NAMALWA (cell line): Measurements from ENCODE around the gene CHMP1A.
"Not testable (repeated sequence)": the region's sequence is repeated elsewhere in the genome, so short reads cannot be mapped to it uniquely, and the experiment has no call there.

ENCODE experiments used
- DNase-seq: peaks from one replicate; pipeline ENCODE4 v3.0.0-alpha.2; 2015; ENCODE audit warnings: low spot score

CHMP1A gene

DNA sequence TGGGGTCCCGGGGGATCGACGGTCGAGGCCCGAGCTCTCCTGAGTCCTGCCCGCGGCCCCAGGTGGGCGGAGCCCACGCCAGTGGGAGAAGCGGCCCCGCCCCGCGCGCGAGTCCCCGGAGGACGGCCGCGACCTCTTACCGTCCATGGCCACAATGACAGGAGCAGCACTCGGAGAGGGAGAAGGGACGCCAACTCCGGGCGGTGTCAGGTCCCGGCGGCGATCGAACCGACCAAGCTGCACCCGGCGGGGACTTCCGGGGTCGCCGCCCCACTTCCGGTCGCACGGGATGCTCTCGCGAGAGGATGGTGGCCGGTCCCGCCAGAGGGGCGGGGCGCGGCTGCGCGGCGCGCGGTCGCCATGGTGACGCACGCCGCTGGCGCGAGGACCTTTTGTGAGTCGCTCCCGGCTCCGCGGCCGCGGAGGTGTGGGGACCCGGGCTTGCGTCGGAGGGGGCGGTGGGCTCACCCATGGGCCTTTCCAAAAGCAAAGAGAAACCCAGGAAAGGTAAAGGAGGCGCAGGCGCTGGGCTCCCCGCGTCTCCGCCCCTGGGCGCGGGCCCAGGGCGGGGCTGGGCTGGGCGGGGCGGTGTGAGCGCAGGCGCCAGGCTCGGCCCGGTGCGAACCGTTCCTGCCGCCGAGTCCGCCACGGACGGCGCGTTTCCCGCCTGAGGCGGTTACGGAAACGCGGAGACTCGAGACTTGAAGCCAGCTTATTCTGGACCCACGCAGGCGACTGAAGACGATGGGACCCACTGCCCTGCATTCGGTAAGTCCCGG is at the start of gene CHMP1A, which contains the start of gene SPATA33:
CHMP1A (minus strand) TSS at position 267 of the 779 bp plus-strand sequence; CDS start at position 147, 120 bp downstream.
SPATA33 (plus strand) TSS at position 395 of the 779 bp plus-strand sequence; CDS start at position 471, 76 bp downstream.
- DNase-seq: peak; percentile 93

DNA sequence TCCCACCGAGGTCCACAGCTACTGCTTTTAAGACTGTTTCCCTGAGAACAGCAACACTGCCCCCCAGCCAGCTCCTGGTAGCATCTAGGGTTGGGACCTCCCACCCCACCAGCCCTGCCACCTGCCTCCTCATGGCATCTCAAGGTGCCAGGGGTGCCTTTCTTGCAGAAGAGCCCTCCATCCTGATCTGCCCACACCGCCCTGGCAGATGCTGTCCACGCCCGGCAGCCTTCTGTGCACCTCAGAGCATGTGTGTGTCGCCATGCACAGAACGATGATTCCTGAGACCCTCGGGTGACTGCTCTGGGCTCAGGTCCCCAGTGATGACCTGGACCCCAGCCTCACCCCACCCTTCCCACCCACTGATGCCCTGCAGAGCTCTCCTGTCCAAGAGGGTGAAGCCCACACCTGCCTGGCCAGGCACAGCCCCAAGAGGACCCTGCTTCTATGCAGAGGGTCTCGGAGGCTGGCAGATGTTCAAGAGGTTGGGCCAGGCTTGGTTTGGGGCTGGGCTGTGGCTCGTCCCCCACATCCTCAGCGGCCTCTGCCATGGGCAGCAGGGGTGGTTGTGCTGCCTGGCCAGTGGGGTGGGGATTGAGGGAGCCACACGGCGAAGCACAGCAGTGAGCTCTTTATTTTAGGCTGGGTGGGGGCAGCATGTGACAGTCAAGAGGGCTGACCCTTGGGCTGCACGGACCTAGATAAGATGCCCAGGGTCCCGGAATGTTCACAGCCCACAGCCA is 49.2 kb upstream of the CHMP1A start:
- no peak for DNase-seq

DNA sequence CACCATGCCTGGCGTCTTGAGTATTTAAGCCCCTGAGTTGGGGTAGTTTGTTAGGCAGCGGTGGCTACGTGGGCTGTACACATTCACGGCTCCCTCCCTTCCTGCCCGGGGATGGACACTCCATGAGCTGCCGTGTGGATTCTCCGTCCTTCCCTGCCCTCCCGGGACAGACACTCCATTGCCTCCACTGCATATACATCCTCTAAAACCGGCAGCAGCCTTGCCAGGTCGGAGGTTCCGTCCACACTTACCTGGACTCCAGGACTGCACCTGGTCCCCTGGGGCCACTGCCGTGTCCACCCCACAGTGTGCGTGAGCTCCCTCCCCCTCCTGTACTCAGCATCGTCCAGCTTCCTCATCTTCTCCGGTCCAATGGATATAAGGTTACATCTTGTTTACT is 47.5 kb upstream of the CHMP1A start:
- DNase-seq: no peak

DNA sequence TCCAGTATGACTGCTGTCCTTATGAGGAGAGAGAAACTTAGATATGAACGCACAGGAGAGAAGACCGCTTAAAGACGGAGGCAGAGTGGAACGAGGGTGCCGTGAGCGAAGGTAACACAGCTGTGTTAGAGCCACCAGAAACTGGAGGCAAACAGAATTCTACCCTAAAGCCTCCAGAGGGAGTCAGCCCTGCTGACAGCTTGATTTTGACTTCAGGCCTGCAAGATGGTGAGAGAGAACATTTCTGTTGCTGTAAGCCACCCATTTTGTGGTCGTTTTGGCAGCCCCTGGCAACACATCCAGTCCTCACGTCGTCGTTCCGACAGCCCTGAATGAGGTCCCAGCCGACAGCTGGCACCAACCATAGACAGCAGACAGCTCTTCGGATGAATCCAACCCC is 46.8 kb upstream of the CHMP1A start:
- peak; percentile 51 for DNase-seq

DNA sequence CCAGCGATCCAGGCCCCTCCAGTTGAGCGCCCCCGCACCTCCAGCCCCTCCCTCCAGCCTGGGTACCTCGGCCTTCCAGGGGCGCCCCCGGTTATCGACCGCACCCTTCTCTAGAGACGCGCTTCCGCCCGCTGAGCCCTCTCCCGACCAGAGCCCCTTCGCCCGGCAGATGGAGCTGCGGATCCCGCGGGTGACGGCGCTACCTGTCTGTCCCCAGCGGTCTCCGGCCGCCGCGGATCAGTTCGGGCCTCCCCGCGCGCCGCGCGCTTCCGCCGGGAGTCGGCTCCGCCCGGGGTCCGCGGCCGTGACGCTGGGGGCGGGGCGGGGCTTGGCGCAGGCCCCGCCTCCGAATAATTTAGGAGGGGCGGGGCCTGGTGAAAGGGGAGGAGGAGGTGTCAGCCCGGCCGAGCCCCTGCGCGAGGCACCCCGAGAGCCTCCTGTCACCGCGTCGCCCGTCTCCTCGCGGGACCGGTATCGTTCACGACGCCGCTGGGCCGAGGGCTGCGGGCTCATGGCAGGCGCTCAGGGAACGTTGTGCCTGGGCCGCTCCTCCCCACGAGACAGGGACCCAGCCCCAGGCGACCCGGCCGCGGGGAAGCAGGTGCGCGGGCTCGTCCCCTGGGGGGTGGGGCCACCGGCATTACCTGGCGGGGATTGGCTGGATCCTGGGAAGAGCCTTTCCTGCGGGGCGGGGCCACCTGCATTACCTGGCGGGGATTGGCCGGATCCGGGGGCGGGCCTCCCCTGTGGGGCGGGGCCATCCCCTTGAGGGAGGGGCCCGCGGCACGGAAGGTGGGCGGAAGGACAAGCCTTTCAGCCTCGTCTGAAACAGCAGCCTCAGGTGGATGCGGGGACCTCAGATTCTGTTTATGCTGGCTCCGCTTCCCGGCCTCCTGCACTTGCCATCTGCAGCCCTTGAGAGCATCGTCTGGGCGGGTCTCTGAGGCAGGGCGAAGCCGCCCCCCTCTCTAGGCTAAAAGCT is 44.2 kb upstream of the CHMP1A start, which contains the start of gene SPATA2L:
SPATA2L (minus strand) TSS at position 281 of the 982 bp plus-strand sequence. CDS start 473 bp downstream, outside the sequence.
- peak; percentile 97 for DNase-seq

DNA sequence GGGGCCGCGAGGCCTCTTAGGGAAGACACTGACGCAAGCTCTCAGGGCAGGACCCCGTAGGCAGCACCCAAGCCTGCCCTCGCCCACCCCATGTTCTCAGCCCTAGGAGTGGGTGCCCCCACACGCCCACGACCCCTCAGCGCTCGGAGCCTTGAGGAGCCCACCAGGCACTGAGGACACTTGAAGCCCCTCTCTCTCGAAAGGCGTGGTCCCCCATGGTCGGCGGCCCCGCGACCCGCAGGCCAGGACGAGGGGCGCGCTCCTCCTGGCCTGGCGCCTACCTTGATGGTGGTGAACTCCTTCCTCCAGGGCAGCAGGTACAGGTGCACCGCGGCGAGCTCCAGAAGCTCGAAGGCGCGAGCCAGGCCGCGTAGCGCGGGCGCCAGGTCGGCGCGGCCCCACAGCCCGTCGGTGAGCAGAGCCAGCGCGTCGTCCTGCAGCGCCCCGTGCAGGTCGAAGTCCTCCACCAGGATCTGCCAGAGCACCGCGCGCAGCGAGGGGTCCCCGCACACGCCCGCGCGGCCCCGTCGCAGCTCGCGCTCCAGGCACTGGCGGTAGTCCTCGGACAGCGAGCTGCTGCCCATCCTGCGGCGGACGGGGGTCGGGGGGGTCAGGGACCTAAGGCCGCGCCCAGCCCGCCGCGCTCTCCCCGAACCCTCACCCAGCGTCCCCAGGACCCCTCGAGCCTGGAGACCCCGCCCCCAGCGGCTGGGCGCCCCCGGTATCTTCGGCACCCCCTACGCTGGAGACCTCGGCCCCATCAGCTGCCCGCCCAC is 43.3 kb upstream of the CHMP1A start:
- DNase-seq: no peak

DNA sequence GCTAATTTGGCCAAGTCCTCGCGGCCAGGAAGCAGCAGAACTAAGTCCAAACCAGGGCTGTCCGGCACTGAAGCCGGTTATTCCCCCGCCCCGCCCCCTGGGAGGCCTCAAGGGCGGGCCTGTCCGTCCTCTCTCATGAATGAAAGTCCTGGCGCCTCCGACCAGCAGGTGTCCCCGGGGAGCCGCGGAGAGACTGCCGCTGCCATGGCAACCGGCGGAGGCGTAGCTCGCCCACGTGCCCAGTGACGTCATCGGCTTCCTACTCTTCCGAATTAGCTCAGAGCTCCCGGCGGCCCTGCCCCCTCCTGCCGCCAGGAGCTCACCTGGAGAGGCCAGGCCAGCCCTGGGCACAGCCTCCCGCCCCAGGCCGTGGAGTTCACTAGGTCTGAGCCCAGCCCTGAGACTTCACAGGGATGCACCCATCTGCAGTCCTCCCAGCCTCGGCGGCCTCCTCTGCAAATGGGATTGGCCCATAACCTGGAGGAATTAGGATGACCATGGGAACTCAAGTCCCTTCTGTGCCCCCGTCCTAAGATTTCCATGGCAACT is 42.7 kb upstream of the CHMP1A start:
- DNase-seq: peak; percentile 97

DNA sequence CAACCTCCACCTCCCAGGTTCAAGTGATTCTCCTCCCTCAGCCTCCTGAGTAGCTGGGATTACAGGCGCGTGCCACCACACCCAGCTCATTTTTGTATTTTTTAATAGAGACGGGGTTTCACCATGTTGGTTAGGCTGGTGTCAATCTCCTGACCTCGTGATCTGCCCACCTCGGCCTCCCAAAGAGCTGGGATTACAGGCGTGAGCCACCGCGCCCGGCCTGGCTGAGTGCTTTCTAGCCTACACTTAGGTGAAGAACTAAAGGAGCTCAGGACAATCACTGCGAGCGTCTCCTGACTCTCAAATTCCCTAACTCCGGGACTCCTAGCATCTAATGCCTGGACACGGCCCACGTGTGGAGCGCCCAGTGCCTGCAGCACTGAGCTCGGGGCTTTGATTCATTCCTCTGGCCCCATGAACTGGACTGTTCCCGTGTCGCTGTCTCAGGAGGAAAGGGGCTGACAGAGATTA is 42.2 kb upstream of the CHMP1A start:
- DNase-seq: not testable (repeated sequence)

DNA sequence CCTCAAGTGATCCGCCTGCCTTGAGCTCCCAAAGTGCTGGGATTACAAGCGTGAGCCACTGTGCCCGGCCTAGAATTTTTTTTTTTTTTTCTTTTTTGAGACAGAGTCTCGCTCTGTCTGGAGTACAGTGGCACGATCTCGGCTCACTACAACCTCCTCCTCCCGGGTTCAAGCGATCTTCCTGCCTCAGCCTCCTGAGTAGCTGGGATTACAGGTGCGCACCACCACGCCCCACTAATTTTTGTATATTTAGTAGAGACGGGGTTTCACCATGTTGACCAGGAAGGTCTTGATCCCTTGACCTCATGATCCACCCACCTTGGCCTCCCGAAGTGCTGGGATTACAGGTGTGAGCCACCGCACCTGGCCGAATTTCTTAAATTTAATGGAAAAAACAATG is 41.2 kb upstream of the CHMP1A start:
- not testable (repeated sequence) for DNase-seq

DNA sequence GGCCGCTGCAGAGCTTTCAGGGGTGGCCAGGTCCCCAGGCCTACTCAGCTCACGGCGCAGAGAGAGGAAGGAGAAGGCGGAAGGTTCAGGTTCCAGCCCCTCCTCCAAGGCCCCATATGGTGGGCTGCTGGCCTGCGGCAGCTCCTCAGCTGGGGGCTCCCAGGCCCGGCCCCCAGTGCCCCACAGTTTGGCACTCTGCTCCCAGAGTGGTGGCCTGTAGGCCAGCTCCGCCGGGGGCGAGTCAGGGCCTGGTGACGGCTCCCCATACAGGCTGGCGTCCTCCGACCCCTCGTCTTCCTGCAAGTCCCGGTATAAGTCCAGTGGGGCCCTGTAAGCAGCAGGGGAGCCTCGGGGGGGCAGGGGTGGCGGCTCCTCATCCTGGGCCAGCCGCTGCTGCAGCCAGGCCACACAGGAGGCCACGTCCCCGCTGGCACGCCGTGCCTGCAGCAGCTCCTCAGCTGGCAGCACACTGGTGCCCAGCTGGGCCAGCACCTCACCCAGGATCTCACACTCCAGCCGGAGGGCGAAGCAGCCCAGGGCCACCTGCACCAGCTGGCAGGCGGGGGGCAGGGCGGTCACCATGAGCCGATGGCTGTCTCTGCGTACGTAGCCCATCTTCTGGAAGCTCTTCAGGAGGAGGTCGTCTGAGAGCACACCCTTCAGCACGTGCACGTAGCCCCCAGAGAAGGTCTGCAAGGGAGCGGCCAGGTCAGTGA is 40.3 kb upstream of the CHMP1A start:
- no peak for DNase-seq

DNA sequence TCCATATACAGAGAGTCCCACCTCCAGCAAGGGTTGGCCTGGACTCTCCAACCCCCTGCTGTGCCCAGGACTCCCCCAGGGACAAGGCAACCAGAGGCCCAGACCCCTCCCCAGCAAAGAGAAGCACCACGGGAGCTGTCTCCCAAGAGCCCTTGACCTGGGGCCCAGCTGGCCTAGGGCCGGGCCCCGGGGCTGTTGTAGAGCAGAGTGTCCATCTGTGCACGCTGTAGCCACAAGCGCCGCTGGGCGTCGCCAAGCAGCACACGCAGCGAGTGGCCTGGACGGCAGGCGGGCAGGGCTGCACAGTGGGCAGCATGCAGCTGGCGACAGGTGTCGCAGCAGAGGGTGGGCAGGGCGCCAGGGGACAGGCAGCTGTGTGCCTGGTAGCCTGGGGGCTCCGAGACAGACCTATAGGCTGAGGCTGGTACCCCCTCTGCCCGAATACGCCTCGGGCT is 39.7 kb upstream of the CHMP1A start:
- no peak for DNase-seq

DNA sequence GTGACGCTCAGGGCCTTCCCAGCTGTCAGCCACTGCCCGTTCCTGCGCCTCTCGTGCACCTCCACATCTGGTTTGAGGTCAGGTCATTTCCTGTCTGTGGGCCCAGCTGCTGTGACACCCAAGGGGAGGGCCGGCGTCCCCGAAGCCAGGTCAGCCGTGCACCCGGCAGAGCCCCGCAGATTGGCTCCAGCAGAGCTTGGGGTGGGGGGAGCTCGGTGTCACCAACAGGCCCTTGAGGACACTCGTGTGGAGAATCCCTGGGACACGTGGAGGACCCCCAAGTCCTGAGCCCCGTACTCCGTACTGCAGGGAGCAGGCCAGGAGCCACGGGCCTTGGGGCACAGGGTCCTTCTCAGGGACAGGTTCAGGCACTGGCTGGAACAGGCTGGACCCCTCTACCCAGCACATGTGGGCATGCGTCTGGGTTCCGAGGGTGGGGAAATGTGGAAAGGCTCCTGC is 39.2 kb upstream of the CHMP1A start:
- peak; percentile 72 for DNase-seq

DNA sequence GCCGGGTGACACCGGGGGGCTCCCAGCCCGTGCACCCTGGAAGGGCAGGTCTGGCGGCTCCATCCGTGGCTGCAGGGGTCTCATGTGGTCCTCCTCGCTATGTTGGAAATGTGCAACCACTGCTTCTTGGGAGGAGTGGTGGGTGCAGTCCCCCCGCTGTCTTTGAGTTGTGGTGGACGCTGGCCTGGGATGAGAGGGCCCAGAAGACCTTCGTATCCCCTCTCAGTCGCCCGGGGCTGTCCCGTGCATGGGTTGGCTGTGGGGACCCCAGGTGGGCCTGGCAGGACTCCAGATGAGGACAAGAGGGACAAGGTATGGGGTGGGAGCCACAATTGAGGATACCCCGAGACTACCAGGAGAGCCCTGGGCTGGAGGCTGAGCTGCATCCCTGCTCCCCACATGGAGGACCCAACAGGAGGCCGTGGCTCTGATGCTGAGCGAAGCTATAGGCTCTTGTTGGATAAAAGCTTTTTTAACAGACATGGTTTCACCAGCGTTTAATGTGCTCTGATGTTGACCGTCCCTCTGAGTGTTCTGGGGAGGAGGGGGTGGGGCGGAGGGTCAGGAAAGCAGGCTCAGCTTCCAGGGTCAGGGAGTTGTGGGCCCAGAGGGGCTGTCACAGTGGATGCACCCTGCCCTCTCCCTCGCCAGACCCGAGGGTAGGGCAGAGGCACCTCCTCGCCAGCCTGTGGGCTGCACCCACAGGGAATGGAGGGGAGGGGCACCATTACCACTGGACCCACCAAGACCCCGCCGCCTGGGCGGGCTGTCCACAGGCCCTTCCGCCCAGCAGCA is 38.6 kb upstream of the CHMP1A start:
- DNase-seq: no peak

DNA sequence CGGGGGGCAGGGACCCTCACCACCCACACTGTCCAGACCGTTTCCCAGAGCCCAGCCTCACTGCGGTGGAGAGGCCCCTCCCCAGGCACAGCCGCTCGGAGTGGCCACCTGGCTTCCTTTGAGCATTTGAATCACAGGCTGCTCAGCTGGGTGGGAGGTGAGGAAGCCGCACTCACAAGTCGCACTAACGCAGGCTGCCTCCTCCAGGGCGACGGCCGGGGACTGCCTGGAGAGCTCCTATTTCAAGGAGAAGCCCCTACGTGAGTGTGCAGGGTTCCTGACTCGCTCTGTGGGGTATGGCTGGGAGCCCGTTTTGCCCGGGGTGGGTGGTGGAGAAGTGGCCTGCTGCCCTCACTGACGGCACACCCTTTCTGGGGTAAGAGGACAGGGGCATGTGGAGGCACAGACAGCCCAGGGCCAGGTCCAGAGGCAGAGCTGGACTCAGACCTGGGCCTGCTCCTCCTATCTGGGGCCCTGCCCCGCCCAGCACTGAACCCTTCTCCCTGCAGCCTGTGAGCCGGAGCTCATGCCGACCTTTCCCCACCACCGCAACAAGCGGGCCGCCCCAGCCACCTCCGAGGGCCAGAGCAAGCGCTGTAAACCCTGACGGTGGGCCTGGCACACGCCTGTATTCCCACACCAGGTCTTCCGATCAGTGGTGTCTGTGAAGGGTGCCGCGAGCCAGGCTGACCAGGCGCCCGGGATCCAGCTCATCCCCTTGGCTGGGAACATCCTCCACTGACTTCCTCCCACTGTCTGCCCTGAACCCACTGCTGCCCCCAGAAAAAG is 37.8 kb upstream of the CHMP1A start:
- DNase-seq: no peak

DNA sequence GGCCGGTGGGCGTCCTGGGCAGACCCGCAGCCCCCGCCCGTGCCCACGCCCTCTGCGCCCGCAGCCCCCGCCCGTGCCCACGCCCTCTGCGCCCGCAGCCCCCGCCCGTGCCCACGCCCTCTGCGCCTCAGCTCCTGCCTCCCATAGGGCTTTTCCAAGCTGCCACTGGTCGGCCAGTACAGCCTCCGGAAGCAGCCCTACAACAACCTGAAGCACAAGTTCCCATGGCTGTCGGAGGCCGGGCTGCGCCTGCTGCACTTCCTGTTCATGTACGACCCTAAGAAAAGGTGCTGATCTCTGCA is 37.2 kb upstream of the CHMP1A start:
- not testable (repeated sequence) for DNase-seq

DNA sequence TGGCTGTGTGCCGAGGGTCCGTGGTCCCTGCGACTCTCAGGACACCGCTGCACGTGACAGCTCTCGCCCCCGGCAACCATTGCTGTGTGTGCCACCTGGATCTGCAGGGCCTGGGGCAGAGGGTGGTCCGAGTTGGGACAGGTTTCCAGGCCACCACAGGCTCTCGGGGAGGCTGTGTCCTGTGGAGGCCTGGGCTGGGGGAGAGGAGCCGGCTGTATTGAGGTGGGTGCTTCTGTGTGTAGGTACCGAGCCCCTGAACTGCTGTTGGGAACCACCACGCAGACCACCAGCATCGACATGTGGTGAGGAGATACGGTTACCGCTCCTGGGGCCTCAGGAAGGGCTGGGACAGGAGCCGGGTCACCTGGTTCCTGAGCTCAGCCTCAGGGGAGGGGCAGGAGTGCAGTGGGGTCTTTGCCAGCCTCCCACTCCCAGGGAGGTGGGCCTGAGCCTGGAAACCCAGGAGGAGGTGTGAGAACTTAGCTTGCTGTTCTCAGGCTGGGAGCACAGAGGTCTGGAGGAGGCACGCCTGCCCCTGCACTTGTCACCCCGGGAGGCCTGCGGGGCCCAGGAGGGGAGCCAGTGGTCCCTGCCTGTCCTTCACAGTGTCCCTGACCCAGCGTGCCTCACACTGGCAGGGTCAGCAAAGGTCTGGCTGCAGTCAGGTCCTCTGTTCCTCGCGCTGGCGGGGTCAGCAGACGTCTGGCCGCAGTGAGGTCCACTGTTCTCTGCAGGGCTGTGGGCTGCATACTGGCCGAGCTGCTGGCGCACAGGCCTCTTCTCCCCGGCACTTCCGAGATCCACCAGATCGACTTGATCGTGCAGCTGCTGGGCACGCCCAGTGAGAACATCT is 36.6 kb upstream of the CHMP1A start:
- no peak for DNase-seq

DNA sequence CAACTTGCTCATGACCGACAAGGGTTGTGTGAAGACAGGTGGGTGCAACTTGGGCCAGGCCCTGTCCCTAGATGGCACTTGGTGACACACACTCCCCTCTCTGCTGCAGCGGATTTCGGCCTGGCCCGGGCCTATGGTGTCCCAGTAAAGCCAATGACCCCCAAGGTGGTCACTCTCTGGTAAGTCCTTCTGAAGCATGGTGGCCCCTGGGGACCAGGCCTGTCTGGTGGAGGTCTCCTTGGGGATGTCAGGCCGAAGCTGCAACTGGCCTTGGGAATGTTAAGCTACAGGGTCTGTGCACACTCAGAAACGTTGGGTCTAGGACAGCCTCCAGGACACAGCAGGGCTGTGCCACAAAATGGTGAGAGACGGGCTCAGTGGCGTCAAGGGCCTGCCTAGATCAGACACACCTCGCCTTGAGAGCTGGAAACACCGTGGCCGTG is 35.8 kb upstream of the CHMP1A start:
- DNase-seq: no peak
